ENCODE measurements around the gene MYO1C.
A peak's percentile ranks its signal among the peaks of the same experiment; 100 is the strongest.

The MYO1C gene

GRCh38 chr17:1487939-1488825 lies 4.3 kb downstream of the MYO1C start:
- Histone ChIP-seq H3K79me2 (ENCODE audit: insufficient read depth, low read length) (no peaks in the 10 kb centered on the region), H3K9me3 (ENCODE audit: insufficient read depth, low read depth, low read length) (no peaks in the 10 kb centered on the region), H3K9ac (ENCODE audit: low read depth, low read length, poor library complexity, severe bottlenecking) (no peak overlapping the region), H3K9me2 (replicated peaks; ENCODE audit: low read depth, low read length) (no peaks in the 10 kb centered on the region), H2AFZ (ENCODE audit: low read length) (no peak overlapping the region; the same call in 1 of the 2 replicates), H3K27me3 (ENCODE audit: insufficient read depth, low read length, poor library complexity, severe bottlenecking) (peaks cover 8% of the 10 kb centered on the region), H3K4me1 (ENCODE audit: insufficient read depth, low read length, poor library complexity, severe bottlenecking) (peaks cover 27% of the 10 kb centered on the region), H3F3A (ENCODE audit: low read depth) (no peaks in the 10 kb centered on the region), H3K4me2 (ENCODE audit: low read depth, low read length, poor library complexity, severe bottlenecking) (peak overlapping the region; percentile 77), H3K36me3 (ENCODE audit: insufficient read depth, low read length) (no peaks in the 10 kb centered on the region), H3K4me3 (ENCODE audit: low read length, poor library complexity, severe bottlenecking) (peak overlapping the region; percentile 73), H4K20me1 (ENCODE audit: insufficient read depth, low read length, poor library complexity, severe bottlenecking) (no peaks in the 10 kb centered on the region)
- TF ChIP-seq, protein P1, sequence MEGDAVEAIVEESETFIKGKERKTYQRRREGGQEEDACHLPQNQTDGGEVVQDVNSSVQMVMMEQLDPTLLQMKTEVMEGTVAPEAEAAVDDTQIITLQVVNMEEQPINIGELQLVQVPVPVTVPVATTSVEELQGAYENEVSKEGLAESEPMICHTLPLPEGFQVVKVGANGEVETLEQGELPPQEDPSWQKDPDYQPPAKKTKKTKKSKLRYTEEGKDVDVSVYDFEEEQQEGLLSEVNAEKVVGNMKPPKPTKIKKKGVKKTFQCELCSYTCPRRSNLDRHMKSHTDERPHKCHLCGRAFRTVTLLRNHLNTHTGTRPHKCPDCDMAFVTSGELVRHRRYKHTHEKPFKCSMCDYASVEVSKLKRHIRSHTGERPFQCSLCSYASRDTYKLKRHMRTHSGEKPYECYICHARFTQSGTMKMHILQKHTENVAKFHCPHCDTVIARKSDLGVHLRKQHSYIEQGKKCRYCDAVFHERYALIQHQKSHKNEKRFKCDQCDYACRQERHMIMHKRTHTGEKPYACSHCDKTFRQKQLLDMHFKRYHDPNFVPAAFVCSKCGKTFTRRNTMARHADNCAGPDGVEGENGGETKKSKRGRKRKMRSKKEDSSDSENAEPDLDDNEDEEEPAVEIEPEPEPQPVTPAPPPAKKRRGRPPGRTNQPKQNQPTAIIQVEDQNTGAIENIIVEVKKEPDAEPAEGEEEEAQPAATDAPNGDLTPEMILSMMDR (conservative IDR thresholded peaks at IDR 0.05; ENCODE audit: low read length), result no peak
- TF ChIP-seq EZH2phosphoT487 (IDR thresholded peaks at IDR 0.05; ENCODE audit: borderline replicate concordance), result no peak

DNA sequence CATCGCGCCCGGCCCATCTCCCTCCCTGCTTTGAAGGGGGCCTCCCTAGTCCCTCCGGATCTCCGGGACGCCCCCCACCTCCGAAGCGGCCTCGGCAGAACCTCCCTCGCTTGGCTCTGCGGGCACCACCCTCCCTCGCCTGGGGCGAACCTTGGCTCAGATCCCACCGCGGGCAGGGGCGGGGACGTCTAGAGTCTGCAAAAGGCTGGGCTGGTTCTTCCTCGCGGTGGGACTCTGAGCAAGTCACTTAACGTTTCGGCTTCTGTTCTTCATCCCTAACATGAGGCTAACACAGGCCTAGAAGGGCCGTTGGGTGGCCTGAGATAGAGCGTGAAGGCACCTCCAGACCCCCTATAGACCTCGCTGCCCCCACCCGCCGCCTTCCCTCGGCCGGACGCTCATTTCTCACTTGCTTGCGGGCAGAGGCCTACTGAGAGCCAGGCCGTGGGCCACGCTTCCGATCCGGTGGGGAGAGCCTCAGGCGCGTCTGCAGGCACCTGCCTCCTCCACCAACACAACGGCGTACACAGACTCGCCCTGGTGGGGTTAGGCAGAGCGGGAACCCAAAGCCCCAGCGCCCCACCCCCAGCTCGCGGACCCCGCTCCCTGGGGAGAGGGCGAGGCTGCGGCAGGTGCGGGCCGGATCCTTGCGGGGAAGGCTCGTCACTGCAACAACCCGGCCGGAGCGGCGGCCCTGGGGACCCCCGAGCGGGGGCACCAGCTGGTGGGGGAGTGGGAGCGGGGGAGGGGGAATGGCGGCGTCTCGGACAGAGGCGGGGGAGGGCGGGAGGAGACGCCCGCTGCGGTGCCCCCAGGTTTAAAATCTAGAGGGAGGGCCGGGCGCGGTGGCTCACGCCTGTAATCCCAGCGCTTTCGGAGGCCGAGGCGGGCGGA lies 5.4 kb downstream of the MYO1C start:
- Histone ChIP-seq H3K9me2 (replicated peaks; ENCODE audit: low read depth, low read length) (no peaks in the 10 kb centered on the region), H3K4me3 (ENCODE audit: low read length, poor library complexity, severe bottlenecking) (peak overlapping the region; percentile 73)

DNA sequence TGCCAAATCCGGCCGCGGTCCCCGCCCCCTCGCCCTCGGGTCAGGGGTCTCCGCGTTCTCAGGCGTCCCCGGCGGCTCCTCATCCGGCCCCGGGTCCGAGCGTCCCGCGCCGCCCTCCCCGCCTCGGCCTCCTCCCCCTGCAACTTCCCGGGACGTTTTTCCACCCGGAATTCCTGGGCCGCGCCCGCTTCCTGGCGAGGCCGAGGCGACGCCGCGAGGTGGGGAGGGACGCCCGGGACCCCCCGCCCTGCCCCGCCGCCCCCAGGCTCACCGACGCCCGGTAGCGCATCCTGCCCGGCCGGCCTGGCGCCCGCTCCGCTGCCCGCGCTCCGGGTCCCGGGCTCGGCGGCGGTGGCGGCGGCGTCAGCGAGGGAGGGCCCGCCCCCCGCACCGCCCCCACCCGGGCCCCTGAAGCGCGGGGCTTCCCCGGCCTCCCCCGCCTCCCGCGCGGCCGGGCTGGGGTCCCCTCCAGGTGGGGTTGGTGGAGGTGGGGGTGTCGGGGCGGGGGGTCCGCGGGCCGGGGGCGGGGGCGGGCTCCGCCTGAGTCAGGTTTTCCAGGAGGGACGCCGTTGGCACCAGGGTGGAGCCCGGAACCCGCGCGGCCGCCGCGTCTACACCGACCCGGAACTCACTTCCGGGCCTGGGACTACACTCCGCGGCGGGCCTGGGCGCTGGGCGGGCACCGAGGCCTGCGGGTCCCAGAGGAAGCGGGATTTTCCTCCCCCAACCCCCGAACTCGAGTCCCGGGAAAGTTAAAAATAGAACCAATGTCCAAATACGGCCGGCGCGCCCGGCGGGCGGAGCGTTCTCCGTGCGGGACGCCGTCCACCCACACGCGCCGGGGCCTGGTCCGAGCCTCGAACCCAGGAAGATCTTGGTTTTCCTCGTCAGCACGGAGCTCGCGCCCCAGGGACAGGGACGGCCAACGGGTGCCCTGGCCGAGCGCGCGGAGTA lies 6.8 kb downstream of the MYO1C start:
- Histone ChIP-seq H3K36me3 (ENCODE audit: insufficient read depth, low read length) (no peaks in the 10 kb centered on the region), H3K79me2 (ENCODE audit: insufficient read depth, low read length) (no peaks in the 10 kb centered on the region), H2AFZ (ENCODE audit: low read length) (peak overlapping the region; percentile 84), H3K27me3 (ENCODE audit: insufficient read depth, low read length, poor library complexity, severe bottlenecking) (peaks cover 8% of the 10 kb centered on the region), H3F3A (ENCODE audit: low read depth) (no peaks in the 10 kb centered on the region), H3K9ac (ENCODE audit: low read depth, low read length, poor library complexity, severe bottlenecking) (peak overlapping the region; percentile 69), H3K4me1 (ENCODE audit: insufficient read depth, low read length, poor library complexity, severe bottlenecking) (peaks cover 23% of the 10 kb centered on the region), H3K9me3 (ENCODE audit: insufficient read depth, low read depth, low read length) (no peaks in the 10 kb centered on the region), H4K20me1 (ENCODE audit: insufficient read depth, low read length, poor library complexity, severe bottlenecking) (no peaks in the 10 kb centered on the region), H3K9me2 (replicated peaks; ENCODE audit: low read depth, low read length) (no peaks in the 10 kb centered on the region), H3K4me3 (ENCODE audit: low read length, poor library complexity, severe bottlenecking) (peak overlapping the region; percentile 74), H3K4me2 (ENCODE audit: low read depth, low read length, poor library complexity, severe bottlenecking) (peak overlapping the region; percentile 77)
- TF ChIP-seq, protein P1 (conservative IDR thresholded peaks at IDR 0.05; ENCODE audit: low read length), result no peak
- TF ChIP-seq EZH2phosphoT487 (IDR thresholded peaks at IDR 0.05; ENCODE audit: borderline replicate concordance), result no peak

More for the DNA sequence above, 5.4 kb downstream of the MYO1C start:
- Histone ChIP-seq H3K9ac (ENCODE audit: low read depth, low read length, poor library complexity, severe bottlenecking) (peak overlapping the region; percentile 48), H3K27me3 (ENCODE audit: insufficient read depth, low read length, poor library complexity, severe bottlenecking) (peaks cover 8% of the 10 kb centered on the region), H3K36me3 (ENCODE audit: insufficient read depth, low read length) (no peaks in the 10 kb centered on the region), H3K79me2 (ENCODE audit: insufficient read depth, low read length) (no peaks in the 10 kb centered on the region), H3K9me3 (ENCODE audit: insufficient read depth, low read depth, low read length) (no peaks in the 10 kb centered on the region), H3K4me1 (ENCODE audit: insufficient read depth, low read length, poor library complexity, severe bottlenecking) (peaks cover 27% of the 10 kb centered on the region), H3K4me2 (ENCODE audit: low read depth, low read length, poor library complexity, severe bottlenecking) (peak overlapping the region; percentile 77), H2AFZ (ENCODE audit: low read length) (peak overlapping the region; percentile 67), H4K20me1 (ENCODE audit: insufficient read depth, low read length, poor library complexity, severe bottlenecking) (no peaks in the 10 kb centered on the region), H3F3A (ENCODE audit: low read depth) (no peaks in the 10 kb centered on the region)
- TF ChIP-seq EZH2phosphoT487 (IDR thresholded peaks at IDR 0.05; ENCODE audit: borderline replicate concordance), result no peak
